ENCODE data around the gene TREML1.

The TREML1 gene

GRCh38 chr6:41161380-41161779 lies 7.2 kb upstream of the TREML1 start:
- POLR2A ChIA-PET, result no interaction called here
- H3K9me3 ChIP-seq (ENCODE audit: control extremely low read depth in 1 of 5, control insufficient read depth in 4 of 5, insufficient read depth in 2 of 5, low read depth in 1 of 5, low read length in 4 of 5), result no peaks in the 10 kb centered on the region
- no peak overlapping the region for H3K27ac ChIP-seq (ENCODE audit: insufficient read depth in 1 of 2, low read depth in 1 of 2, low read length in 2 of 2, poor library complexity in 1 of 2, severe bottlenecking in 2 of 2)
- no peak overlapping the region for H3K4me3 ChIP-seq (ENCODE audit: control insufficient read depth in 1 of 7, extremely low read depth in 1 of 7, insufficient read depth in 4 of 7, low read depth in 2 of 7, low read length in 6 of 7)
- 92% methylated on average over 10 of the region's 10 CpGs for WGBS (ENCODE audit: insufficient coverage)
- peaks cover 0 to 11% (median 7%) of the 10 kb centered on the region in 4 experiments for H3K4me1 ChIP-seq (ENCODE audit: control extremely low read depth in 1 of 4, control insufficient read depth in 4 of 4, insufficient read depth in 4 of 4, low read length in 3 of 4)
- no peaks in the 10 kb centered on the region for H3K36me3 ChIP-seq (ENCODE audit: control insufficient read depth in 4 of 4, insufficient read depth in 4 of 4, low read length in 3 of 4)
- peaks cover 0 to 2% (median 0%) of the 10 kb centered on the region in 5 experiments for H3K27me3 ChIP-seq (replicated peaks in 2 of 5; ENCODE audit: control insufficient read depth in 4 of 5, insufficient read depth in 5 of 5, low read length in 4 of 5)
- CTCF ChIA-PET, result interaction anchor here (1.0 to 1.1 kb wide), 2 partner anchors 9 to 21 kb away, joined by 3 to 4 read pairs; no protein-coding TSS in a partner anchor
- DNase-seq, result no peak

GRCh38 chr6:41160933-41161332 lies 6.8 kb upstream of the TREML1 start:
- Histone ChIP-seq H3K4me3 (ENCODE audit: control insufficient read depth in 1 of 7, extremely low read depth in 1 of 7, insufficient read depth in 4 of 7, low read depth in 2 of 7, low read length in 6 of 7) (no peak overlapping the region), H3K36me3 (ENCODE audit: control insufficient read depth in 4 of 4, insufficient read depth in 4 of 4, low read length in 3 of 4) (no peaks in the 10 kb centered on the region), H3K27me3 (replicated peaks in 2 of 5; ENCODE audit: control insufficient read depth in 4 of 5, insufficient read depth in 5 of 5, low read length in 4 of 5) (peaks cover 0 to 2% (median 0%) of the 10 kb centered on the region in 5 experiments), H3K9me3 (ENCODE audit: control extremely low read depth in 1 of 5, control insufficient read depth in 4 of 5, insufficient read depth in 2 of 5, low read depth in 1 of 5, low read length in 4 of 5) (no peaks in the 10 kb centered on the region), H3K4me1 (ENCODE audit: control extremely low read depth in 1 of 4, control insufficient read depth in 4 of 4, insufficient read depth in 4 of 4, low read length in 3 of 4) (peaks cover 0 to 11% (median 7%) of the 10 kb centered on the region in 4 experiments), H3K27ac (ENCODE audit: insufficient read depth in 1 of 2, low read depth in 1 of 2, low read length in 2 of 2, poor library complexity in 1 of 2, severe bottlenecking in 2 of 2) (no peak overlapping the region)
- ChIA-PET POLR2A (no interaction called here), CTCF (interaction anchor here (1.0 to 1.1 kb wide), 2 partner anchors 10 to 21 kb away, joined by 3 to 4 read pairs; no protein-coding TSS in a partner anchor)
- no peak for DNase-seq
- WGBS (ENCODE audit: insufficient coverage), result 92% methylated on average over 3 of the region's 3 CpGs

GRCh38 chr6:41159415-41160082 lies 5.4 kb upstream of the TREML1 start:
- POLR2A ChIA-PET, result no interaction called here
- Histone ChIP-seq H3K27ac (ENCODE audit: insufficient read depth in 1 of 2, low read depth in 1 of 2, low read length in 2 of 2, poor library complexity in 1 of 2, severe bottlenecking in 2 of 2) (no peak overlapping the region), H3K4me1 (ENCODE audit: control extremely low read depth in 1 of 4, control insufficient read depth in 4 of 4, insufficient read depth in 4 of 4, low read length in 3 of 4) (peaks cover 0 to 11% (median 8%) of the 10 kb centered on the region in 4 experiments), H3K27me3 (replicated peaks in 2 of 5; ENCODE audit: control insufficient read depth in 4 of 5, insufficient read depth in 5 of 5, low read length in 4 of 5) (peaks cover 0 to 2% (median 0%) of the 10 kb centered on the region in 5 experiments), H3K4me3 (ENCODE audit: control insufficient read depth in 1 of 7, extremely low read depth in 1 of 7, insufficient read depth in 4 of 7, low read depth in 2 of 7, low read length in 6 of 7) (no peak overlapping the region), H3K9me3 (ENCODE audit: control extremely low read depth in 1 of 5, control insufficient read depth in 4 of 5, insufficient read depth in 2 of 5, low read depth in 1 of 5, low read length in 4 of 5) (no peaks in the 10 kb centered on the region), H3K36me3 (ENCODE audit: control insufficient read depth in 4 of 4, insufficient read depth in 4 of 4, low read length in 3 of 4) (no peaks in the 10 kb centered on the region)
- DNase-seq, result no peak
- CTCF ChIA-PET, result interaction anchor here (1.1 kb wide), 1 partner anchor 81 kb away, joined by 3 read pairs; no protein-coding TSS in a partner anchor
- 97% methylated on average over 7 of the region's 12 CpGs for WGBS (ENCODE audit: insufficient coverage)

GRCh38 chr6:41157323-41157722 lies 3.2 kb upstream of the TREML1 start:
- ChIA-PET POLR2A (no interaction called here), CTCF (no interaction called here)
- Histone ChIP-seq H3K9me3 (ENCODE audit: control extremely low read depth in 1 of 5, control insufficient read depth in 4 of 5, insufficient read depth in 2 of 5, low read depth in 1 of 5, low read length in 4 of 5) (no peaks in the 10 kb centered on the region), H3K36me3 (ENCODE audit: control insufficient read depth in 4 of 4, insufficient read depth in 4 of 4, low read length in 3 of 4) (no peaks in the 10 kb centered on the region), H3K4me3 (ENCODE audit: control insufficient read depth in 1 of 7, extremely low read depth in 1 of 7, insufficient read depth in 4 of 7, low read depth in 2 of 7, low read length in 6 of 7) (no peak overlapping the region), H3K4me1 (ENCODE audit: control extremely low read depth in 1 of 4, control insufficient read depth in 4 of 4, insufficient read depth in 4 of 4, low read length in 3 of 4) (peaks cover 0 to 13% (median 11%) of the 10 kb centered on the region in 4 experiments), H3K27me3 (replicated peaks in 2 of 5; ENCODE audit: control insufficient read depth in 4 of 5, insufficient read depth in 5 of 5, low read length in 4 of 5) (no peaks in the 10 kb centered on the region), H3K27ac (ENCODE audit: insufficient read depth in 1 of 2, low read depth in 1 of 2, low read length in 2 of 2, poor library complexity in 1 of 2, severe bottlenecking in 2 of 2) (no peak overlapping the region)
- WGBS (ENCODE audit: insufficient coverage), result 93% methylated on average over 4 of the region's 5 CpGs
- no peak for DNase-seq

- Histone ChIP-seq H3K27ac (ENCODE audit: insufficient read depth in 1 of 2, low read depth in 1 of 2, low read length in 2 of 2, poor library complexity in 1 of 2, severe bottlenecking in 2 of 2) (no peak overlapping the region), H3K9me3 (ENCODE audit: control extremely low read depth in 1 of 5, control insufficient read depth in 4 of 5, insufficient read depth in 2 of 5, low read depth in 1 of 5, low read length in 4 of 5) (no peaks in the 10 kb centered on the region), H3K36me3 (ENCODE audit: control insufficient read depth in 4 of 4, insufficient read depth in 4 of 4, low read length in 3 of 4) (no peaks in the 10 kb centered on the region), H3K4me1 (ENCODE audit: control extremely low read depth in 1 of 4, control insufficient read depth in 4 of 4, insufficient read depth in 4 of 4, low read length in 3 of 4) (peaks cover 0 to 8% (median 7%) of the 10 kb centered on the region in 4 experiments), H3K27me3 (replicated peaks in 2 of 5; ENCODE audit: control insufficient read depth in 4 of 5, insufficient read depth in 5 of 5, low read length in 4 of 5) (no peaks in the 10 kb centered on the region), H3K4me3 (ENCODE audit: control insufficient read depth in 1 of 7, extremely low read depth in 1 of 7, insufficient read depth in 4 of 7, low read depth in 2 of 7, low read length in 6 of 7) (no peak overlapping the region)
- 98% methylated on average over 6 of the region's 6 CpGs for WGBS (ENCODE audit: insufficient coverage)
- ChIA-PET POLR2A (no interaction called here), CTCF (no interaction called here)
- no peak for DNase-seq
Measured at GRCh38 chr6:41156771-41157170, 2.6 kb upstream of the TREML1 start.

- POLR2A ChIA-PET, result no interaction called here
- 100% methylated on average over 3 of the region's 4 CpGs for WGBS (ENCODE audit: insufficient coverage)
Measured at GRCh38 chr6:41156001-41156400, 1.9 kb upstream of the TREML1 start.

GRCh38 chr6:41155132-41155805 lies 1.1 kb upstream of the TREML1 start:
- CTCF ChIA-PET, result no interaction called here
- peaks cover 0 to 8% (median 4%) of the 10 kb centered on the region in 4 experiments for H3K4me1 ChIP-seq (ENCODE audit: control extremely low read depth in 1 of 4, control insufficient read depth in 4 of 4, insufficient read depth in 4 of 4, low read length in 3 of 4)
- WGBS (ENCODE audit: insufficient coverage), result 83% methylated on average over 1 of the region's 7 CpGs
- H3K27ac ChIP-seq (ENCODE audit: insufficient read depth in 1 of 2, low read depth in 1 of 2, low read length in 2 of 2, poor library complexity in 1 of 2, severe bottlenecking in 2 of 2), result no peak overlapping the region
- POLR2A ChIA-PET, result no interaction called here
- no peaks in the 10 kb centered on the region for H3K36me3 ChIP-seq (ENCODE audit: control insufficient read depth in 4 of 4, insufficient read depth in 4 of 4, low read length in 3 of 4)
- no peak for DNase-seq
- H3K9me3 ChIP-seq (ENCODE audit: control extremely low read depth in 1 of 5, control insufficient read depth in 4 of 5, insufficient read depth in 2 of 5, low read depth in 1 of 5, low read length in 4 of 5), result no peaks in the 10 kb centered on the region
- H3K27me3 ChIP-seq (replicated peaks in 2 of 5; ENCODE audit: control insufficient read depth in 4 of 5, insufficient read depth in 5 of 5, low read length in 4 of 5), result no peaks in the 10 kb centered on the region
- H3K4me3 ChIP-seq (ENCODE audit: control insufficient read depth in 1 of 7, extremely low read depth in 1 of 7, insufficient read depth in 4 of 7, low read depth in 2 of 7, low read length in 6 of 7), result no peak overlapping the region

More at GRCh38 chr6:41156001-41156400, 1.9 kb upstream of the TREML1 start:
- DNase-seq, result no peak
- Histone ChIP-seq H3K4me3 (ENCODE audit: control insufficient read depth in 1 of 7, extremely low read depth in 1 of 7, insufficient read depth in 4 of 7, low read depth in 2 of 7, low read length in 6 of 7) (no peak overlapping the region), H3K4me1 (ENCODE audit: control extremely low read depth in 1 of 4, control insufficient read depth in 4 of 4, insufficient read depth in 4 of 4, low read length in 3 of 4) (peaks cover 0 to 8% (median 4%) of the 10 kb centered on the region in 4 experiments), H3K27me3 (replicated peaks in 2 of 5; ENCODE audit: control insufficient read depth in 4 of 5, insufficient read depth in 5 of 5, low read length in 4 of 5) (no peaks in the 10 kb centered on the region), H3K27ac (ENCODE audit: insufficient read depth in 1 of 2, low read depth in 1 of 2, low read length in 2 of 2, poor library complexity in 1 of 2, severe bottlenecking in 2 of 2) (no peak overlapping the region), H3K36me3 (ENCODE audit: control insufficient read depth in 4 of 4, insufficient read depth in 4 of 4, low read length in 3 of 4) (no peaks in the 10 kb centered on the region), H3K9me3 (ENCODE audit: control extremely low read depth in 1 of 5, control insufficient read depth in 4 of 5, insufficient read depth in 2 of 5, low read depth in 1 of 5, low read length in 4 of 5) (no peaks in the 10 kb centered on the region)
- CTCF ChIA-PET, result no interaction called here

Measured in common myeloid progenitor, CD34-positive (primary cell).